8988T (cell line): ENCODE measurements around the gene NAPB.
A peak's percentile ranks its signal among the peaks of the same experiment; 100 is the strongest.

Experiments
- DNase-seq: peaks from one replicate; pipeline ENCODE4 v3.0.0; 2011

Gene NAPB

GRCh38 chr20:23340524-23340923, 80.8 kb downstream of the NAPB start:
- peak; percentile 61 for DNase-seq

GRCh38 chr20:23339986-23340385, 81.3 kb downstream of the NAPB start:
- no peak for DNase-seq

GRCh38 chr20:23337312-23337711, 84.0 kb downstream of the NAPB start:
- DNase-seq: no peak

- DNase-seq: no peak
These were observed 84.8 kb downstream of the NAPB start for GRCh38 chr20:23336476-23336875.

- DNase-seq: no peak
These were observed 85.8 kb downstream of the NAPB start for GRCh38 chr20:23335521-23335920.

GRCh38 chr20:23334111-23334510, 87.2 kb downstream of the NAPB start:
- no peak for DNase-seq

- DNase-seq: no peak
These were observed 88.8 kb downstream of the NAPB start for GRCh38 chr20:23332467-23332866.

- no peak for DNase-seq
These were observed 89.6 kb downstream of the NAPB start for GRCh38 chr20:23331450-23332350.

GRCh38 chr20:23327617-23328333, 93.5 kb downstream of the NAPB start:
- no peak for DNase-seq

GRCh38 chr20:23326774-23327173, 94.5 kb downstream of the NAPB start:
- no peak for DNase-seq

GRCh38 chr20:23325107-23325506, 96.2 kb downstream of the NAPB start:
- no peak for DNase-seq
